GM18520 (cell line): ENCODE results near the gene DIS3L2.
"Not testable (repeated sequence)": the region's sequence is repeated elsewhere in the genome, so short reads cannot be mapped to it uniquely, and the experiment has no call there.

Source experiments
- ATAC-seq: cut with Tn5 transposase; IDR thresholded peaks from one replicate; pipeline ENCODE4 v1.9.1; 2021; ENCODE audit not compliant: unreplicated experiment

Gene DIS3L2

DNA sequence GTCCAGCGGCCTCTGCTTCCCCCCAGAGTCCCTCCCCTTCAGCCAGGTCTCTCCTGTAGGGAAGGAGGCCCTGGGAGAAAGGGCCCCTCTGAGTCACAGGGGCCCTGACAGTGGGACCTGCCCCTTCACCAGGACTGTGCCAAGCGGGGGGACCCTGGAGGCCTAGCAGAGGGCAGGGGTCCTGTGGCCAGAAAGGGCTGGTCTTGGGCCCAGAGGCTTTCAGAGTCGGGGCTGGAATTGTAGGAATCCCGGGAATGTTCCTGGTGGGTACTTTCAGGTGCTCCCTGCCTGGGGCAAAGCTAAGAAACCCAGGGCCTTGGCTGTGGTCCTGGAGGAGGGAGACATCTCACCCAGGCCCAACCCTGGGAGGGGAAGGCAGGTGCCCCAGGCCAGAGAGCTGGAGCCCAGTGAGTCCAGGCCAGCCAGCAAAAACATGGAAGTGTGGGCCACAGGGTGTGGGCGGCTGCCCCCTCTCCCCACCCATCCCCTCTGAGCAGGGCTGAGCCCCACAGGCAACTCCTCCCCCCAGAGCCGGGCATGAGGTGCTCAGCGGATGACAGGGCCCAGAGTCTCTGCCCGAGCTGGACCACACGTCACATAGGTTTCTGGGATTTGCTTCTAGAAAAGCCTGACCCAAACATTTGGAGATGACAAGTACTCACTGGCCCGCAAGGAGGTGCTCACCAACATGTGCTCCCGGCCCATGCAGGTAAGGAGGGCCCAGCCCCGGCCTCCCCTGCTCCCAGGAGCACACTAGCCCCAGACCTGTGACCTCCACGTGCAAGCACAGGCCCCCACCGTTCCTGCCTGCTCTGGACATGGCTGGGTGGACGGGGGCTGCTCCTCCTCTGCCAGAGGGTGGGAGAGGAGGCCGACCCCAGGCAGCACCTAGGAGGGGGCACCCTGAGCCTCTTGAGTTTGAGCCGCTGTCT, 368.8 kb downstream of the DIS3L2 start:
- no peak for ATAC-seq

GRCh38 chr2:232331061-232331460, 369.5 kb downstream of the DIS3L2 start:
- ATAC-seq, result not testable (repeated sequence)

- not testable (repeated sequence) for ATAC-seq
Observed at GRCh38 chr2:232331641-232332040, 370.1 kb downstream of the DIS3L2 start.

DNA sequence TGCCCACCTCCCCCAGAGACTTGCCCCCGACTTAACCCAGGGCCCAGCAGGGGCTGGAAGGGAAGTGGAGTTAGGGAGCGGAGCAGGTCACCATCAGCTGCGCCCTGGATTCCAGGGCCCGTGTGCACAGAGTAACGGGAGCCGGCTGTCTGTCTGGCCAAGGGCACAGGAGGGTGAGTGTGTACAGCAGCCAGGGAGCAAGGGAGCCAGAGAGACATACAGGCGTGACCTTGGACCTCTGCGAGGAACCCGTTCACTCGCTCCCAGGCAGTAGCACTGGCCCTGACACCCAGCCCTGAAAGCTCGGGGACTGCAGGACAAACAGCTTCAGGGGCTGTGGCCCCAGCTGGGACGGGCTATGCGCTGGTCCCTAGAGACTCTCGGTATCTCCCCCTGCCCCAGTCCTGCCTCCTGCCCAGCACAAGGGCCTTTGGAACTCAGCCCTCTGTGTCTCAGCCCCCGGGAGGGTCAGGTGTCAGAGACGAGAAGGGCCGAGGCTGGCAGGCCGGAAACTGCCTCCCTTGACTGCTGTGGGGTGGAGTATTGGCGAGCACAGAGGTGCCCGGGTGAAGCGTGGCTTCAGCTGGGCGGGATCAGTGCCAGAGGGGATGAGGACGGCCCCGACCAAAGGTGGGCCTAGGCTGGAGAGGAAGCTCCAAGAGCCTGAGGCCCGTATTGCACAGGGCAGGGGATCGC, 370.9 kb downstream of the DIS3L2 start:
- not testable (repeated sequence) for ATAC-seq

DNA sequence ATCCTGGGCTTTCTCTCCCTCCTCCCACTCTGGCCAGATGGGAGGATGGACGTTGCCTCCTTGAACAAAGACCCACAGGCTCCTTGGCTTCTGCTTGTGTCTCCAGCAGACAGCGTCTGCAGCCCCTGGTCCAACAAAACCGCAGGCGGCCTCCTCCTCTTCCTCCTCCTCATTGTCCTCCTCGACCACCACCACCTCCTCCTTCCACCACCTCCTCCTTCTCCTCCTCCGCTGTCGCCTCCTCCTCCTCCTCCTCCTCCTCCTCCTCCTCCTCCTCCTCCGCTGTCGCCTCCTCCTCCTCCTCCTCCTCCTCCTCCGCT, 371.4 kb downstream of the DIS3L2 start:
- ATAC-seq, result no peak

GRCh38 chr2:232333361-232334135, 372.0 kb downstream of the DIS3L2 start:
- no peak for ATAC-seq

- ATAC-seq, result not testable (repeated sequence)
Observed at GRCh38 chr2:232334136-232334884, 372.8 kb downstream of the DIS3L2 start.

DNA sequence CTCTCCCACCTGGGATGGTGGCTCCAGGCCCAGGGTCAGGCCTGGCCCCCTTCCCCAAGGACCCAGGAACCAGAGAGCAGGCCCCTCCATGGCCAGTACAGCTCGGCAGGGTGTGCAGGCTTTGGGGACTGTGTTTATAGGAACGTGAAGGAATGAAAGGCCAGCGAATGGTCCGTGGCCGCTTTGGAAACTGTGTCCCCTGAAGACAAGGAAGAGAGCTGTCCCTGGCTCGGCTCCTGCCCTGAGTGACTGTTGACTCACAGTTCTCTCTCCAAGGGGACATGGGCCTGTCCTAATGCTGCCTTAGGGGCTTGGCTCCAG, 373.3 kb downstream of the DIS3L2 start:
- ATAC-seq, result not testable (repeated sequence)

GRCh38 chr2:232335206-232335858, 373.8 kb downstream of the DIS3L2 start:
- not testable (repeated sequence) for ATAC-seq

- ATAC-seq, result no peak
Observed at GRCh38 chr2:232335859-232336215, 374.3 kb downstream of the DIS3L2 start.

GRCh38 chr2:232336241-232336736, 374.8 kb downstream of the DIS3L2 start:
- ATAC-seq, result no peak

- ATAC-seq, result no peak
Observed at GRCh38 chr2:232336981-232337720, 375.6 kb downstream of the DIS3L2 start.

GRCh38 chr2:232338094-232338758, 376.7 kb downstream of the DIS3L2 start:
- not testable (repeated sequence) for ATAC-seq

DNA sequence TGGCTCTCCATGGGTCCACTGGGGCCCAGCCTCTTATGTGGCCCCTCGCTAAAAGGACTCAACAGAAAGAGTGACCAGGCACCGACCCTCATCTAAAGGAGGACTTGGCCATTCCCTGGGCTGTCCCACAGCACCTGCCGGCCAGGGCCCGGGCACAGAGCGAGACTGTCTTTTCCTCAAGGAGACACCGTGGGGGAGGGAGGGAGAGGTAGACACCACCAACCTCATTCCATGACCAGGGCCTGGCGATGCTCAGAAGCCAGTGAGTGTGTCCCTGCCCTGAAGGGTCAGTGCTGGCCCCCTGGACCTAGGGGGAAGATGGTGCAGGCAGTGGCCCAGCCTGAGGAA, 377.2 kb downstream of the DIS3L2 start:
- no peak for ATAC-seq

DNA sequence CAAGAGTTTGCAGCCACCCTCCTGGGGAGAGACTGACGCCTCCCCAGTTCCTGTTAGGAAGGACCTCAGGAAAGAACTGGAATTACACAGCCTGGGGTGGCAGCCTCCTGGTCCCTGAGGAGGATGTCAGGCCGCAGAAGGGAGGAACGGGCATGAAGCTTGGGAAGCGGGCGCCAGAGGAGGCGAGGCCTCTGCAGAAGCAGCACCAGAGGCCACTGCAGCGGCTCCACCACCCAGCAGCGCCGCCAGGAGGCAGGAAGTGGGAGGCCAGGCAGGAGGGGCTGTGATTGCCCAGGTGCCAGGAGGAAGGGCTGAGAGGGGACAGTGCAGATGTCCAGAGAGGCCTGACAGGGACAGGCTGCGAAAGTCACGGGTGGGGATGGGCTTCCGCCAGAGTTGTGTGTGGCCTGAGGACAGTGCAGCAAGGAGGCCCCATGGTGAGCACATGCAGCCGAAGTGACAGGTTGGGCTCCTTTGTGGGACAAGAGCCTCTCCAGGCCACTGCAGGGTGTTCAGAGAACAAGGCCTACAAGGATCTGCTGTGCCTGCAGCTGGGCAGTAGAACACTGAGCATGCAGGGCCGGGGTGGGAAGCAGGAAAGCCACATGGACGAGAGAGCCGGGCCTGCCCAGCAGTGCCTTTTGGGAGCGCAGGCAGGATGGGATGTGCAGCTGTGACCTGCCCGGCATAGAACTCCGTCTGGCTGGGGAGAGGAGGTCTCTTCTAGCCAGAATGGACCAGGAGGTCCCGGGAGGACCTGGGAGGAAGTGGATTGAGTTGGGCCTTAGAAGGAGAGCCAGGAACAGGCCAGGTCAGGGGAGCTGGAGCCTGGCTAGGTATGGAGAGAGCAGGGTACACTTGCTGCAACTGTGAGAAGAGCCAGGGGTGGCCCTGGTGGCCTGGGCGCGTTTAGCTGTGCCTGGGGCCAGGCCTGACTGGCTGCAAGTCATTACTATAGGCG, 377.9 kb downstream of the DIS3L2 start:
- no peak for ATAC-seq

- ATAC-seq, result no peak
Observed at GRCh38 chr2:232340171-232340935, 378.8 kb downstream of the DIS3L2 start.

DNA sequence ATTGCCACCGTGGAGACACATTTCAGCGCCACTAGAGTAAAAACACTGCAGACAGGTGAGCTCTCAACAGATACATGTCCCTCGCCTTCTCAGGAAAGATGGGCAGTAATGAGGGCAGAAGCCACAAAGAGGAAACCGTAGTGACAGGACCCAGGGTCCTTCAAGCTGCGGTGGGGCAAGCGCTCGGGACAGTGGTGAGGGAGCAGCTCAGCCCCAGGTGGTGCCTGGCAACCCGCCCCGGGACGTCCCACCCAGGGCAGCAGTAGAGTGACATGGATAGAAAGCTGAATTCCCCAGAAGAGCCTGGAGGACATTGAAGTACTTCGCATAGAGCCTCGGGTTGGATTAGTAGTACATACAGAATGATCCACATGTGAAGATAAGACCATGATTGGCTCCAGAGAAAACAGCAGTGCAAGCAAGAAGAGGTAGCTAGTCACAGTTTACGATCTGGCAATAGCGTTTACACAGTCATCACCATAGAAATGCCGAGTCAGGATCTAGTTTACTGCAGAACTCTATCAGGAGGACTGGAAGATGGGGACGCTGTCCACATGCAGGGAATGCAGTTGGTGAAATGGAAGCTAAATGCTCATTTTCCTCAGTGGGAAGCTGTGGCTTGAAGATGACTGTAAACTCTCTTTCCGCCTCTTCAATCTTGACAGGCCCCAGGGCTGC, 379.7 kb downstream of the DIS3L2 start:
- no peak for ATAC-seq
